ENCODE data around the gene CPSF7.
"Not testable (repeated sequence)": the region's sequence is repeated elsewhere in the genome, so short reads cannot be mapped to it uniquely, and the experiment has no call there.

DNA sequence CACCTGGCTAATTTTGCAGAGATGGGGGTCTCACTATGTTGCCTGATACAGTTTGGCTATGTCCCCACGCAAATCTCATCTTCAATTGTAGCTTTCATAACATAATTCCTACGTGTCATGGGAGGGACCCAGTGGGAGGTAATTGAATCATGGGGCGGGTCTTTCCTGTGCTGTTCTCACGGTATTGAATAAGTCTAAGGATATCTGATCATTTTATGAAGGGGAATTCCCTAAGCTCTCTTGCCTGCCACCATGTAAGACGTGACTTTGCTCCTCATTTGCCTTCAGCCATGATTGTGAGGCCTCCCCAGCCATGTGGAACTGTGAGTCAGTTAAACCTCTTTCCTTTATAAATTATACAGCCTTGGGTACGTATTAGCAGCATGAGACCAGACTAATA lies 37.8 kb upstream of the CPSF7 start:
- TF ChIP-seq, protein P1, sequence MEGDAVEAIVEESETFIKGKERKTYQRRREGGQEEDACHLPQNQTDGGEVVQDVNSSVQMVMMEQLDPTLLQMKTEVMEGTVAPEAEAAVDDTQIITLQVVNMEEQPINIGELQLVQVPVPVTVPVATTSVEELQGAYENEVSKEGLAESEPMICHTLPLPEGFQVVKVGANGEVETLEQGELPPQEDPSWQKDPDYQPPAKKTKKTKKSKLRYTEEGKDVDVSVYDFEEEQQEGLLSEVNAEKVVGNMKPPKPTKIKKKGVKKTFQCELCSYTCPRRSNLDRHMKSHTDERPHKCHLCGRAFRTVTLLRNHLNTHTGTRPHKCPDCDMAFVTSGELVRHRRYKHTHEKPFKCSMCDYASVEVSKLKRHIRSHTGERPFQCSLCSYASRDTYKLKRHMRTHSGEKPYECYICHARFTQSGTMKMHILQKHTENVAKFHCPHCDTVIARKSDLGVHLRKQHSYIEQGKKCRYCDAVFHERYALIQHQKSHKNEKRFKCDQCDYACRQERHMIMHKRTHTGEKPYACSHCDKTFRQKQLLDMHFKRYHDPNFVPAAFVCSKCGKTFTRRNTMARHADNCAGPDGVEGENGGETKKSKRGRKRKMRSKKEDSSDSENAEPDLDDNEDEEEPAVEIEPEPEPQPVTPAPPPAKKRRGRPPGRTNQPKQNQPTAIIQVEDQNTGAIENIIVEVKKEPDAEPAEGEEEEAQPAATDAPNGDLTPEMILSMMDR (IDR thresholded peaks at IDR 0.05; ENCODE audit: insufficient read depth, low read depth, low read length): not testable (repeated sequence)
- not testable (repeated sequence) for TF ChIP-seq EZH2 (IDR thresholded peaks at IDR 0.05; ENCODE audit: insufficient read depth, low read length)

All from astrocyte (in vitro differentiated cells and primary cell).